Liver (tissue), 9 donors: ENCODE data around the gene ME2. TPM values are rescaled to one million over a fixed set of nuclear protein-coding genes. Genes with fewer than 3 reads are reported as not detected.

Experiments
- DNase-seq: peaks from one replicate; pipeline ENCODE4 v3.0.0-alpha.2; 2017; ENCODE audit warnings: low spot score
- H3K27ac ChIP-seq, 2 donors: one replicate each; pipeline ENCODE4 v1.7.0; 2013; ENCODE audit warnings: inconsistent platforms in 2 of 2, low read length in 2 of 2, control low read depth in 1 of 2, low read depth in 1 of 2, mild to moderate bottlenecking in 1 of 2
- H3K27me3 ChIP-seq, 4 donors: one replicate each; pipeline versions ENCODE4 v1.6.1 to v1.7.0; 2013; ENCODE audit warnings: low read length in 3 of 4, inconsistent platforms in 1 of 4, mild to moderate bottlenecking in 1 of 4, moderate library complexity in 1 of 4; ENCODE audit not compliant: control insufficient read depth in 4 of 4, insufficient read depth in 4 of 4
- H3K36me3 ChIP-seq, 4 donors: one replicate each; pipeline versions ENCODE4 v1.6.1 to v1.7.0; 2013; ENCODE audit warnings: low read length in 3 of 4, mild to moderate bottlenecking in 3 of 4, low read depth in 1 of 4, moderate library complexity in 1 of 4; ENCODE audit not compliant: control insufficient read depth in 4 of 4, insufficient read depth in 3 of 4
- H3K4me1 ChIP-seq, 4 donors: one replicate each; pipeline versions ENCODE4 v1.6.1 to v1.7.0; 2013; ENCODE audit warnings: low read length in 3 of 4, mild to moderate bottlenecking in 3 of 4, moderate library complexity in 1 of 4; ENCODE audit not compliant: control insufficient read depth in 4 of 4, insufficient read depth in 4 of 4
- H3K4me3 ChIP-seq, 3 donors: one replicate each; pipeline versions ENCODE4 v1.6.1 to v1.7.0; 2013; ENCODE audit warnings: low read length in 3 of 3, control low read depth in 1 of 3, low read depth in 1 of 3, mild to moderate bottlenecking in 1 of 3
- H3K9ac ChIP-seq, 2 donors: one replicate each; pipeline ENCODE4 v1.7.0; 2013; ENCODE audit warnings: low read length in 2 of 2, mild to moderate bottlenecking in 2 of 2, moderate library complexity in 2 of 2, control low read depth in 1 of 2, low read depth in 1 of 2
- H3K9me3 ChIP-seq, 4 donors: one replicate each; pipeline versions ENCODE4 v1.6.1 to v1.7.0; 2013; ENCODE audit warnings: low read length in 3 of 4; ENCODE audit not compliant: control insufficient read depth in 4 of 4
- EGR1 ChIP-seq, 2 donors: IDR thresholded peaks; 2 replicates each; pipeline ENCODE4 v1.6.1; 2016 to 2018; ENCODE audit warnings: antibody characterized with exemption in 2 of 2, low read depth in 2 of 2
- FOXA1 ChIP-seq: IDR thresholded peaks from 2 replicates; pipeline ENCODE4 v1.6.1; 2016; ENCODE audit warnings: antibody characterized with exemption
- FOXA2 ChIP-seq: IDR thresholded peaks from 2 replicates; pipeline ENCODE4 v1.6.1; 2016; ENCODE audit warnings: antibody characterized with exemption
- GABPA ChIP-seq, 2 donors: IDR thresholded peaks in 1 of 2; conservative IDR thresholded peaks in 1 of 2; 2 replicates each; pipeline ENCODE4 v1.6.1; 2016; ENCODE audit warnings: antibody characterized with exemption in 2 of 2, mild to moderate bottlenecking in 1 of 2, moderate library complexity in 1 of 2
- HNF4A ChIP-seq, 2 donors: conservative IDR thresholded peaks; 2 replicates each; pipeline ENCODE4 v1.6.1; 2016; ENCODE audit warnings: antibody characterized with exemption in 2 of 2, mild to moderate bottlenecking in 2 of 2
- HNF4G ChIP-seq: IDR thresholded peaks from 2 replicates; pipeline ENCODE4 v1.6.1; 2016; ENCODE audit warnings: antibody characterized with exemption
- JUND ChIP-seq, 2 donors: IDR thresholded peaks; 2 replicates each; pipeline ENCODE4 v1.6.1; 2016; ENCODE audit warnings: antibody characterized with exemption in 2 of 2
- NR2F2 ChIP-seq: IDR thresholded peaks from 2 replicates; pipeline ENCODE4 v1.6.1; 2016; ENCODE audit warnings: antibody characterized with exemption
- RAD21 ChIP-seq, 2 donors: IDR thresholded peaks; 2 replicates each; pipeline ENCODE4 v1.6.1; 2016; ENCODE audit warnings: antibody characterized with exemption in 2 of 2, mild to moderate bottlenecking in 2 of 2
- RXRA ChIP-seq, 2 donors: IDR thresholded peaks; 2 replicates each; pipeline ENCODE4 v1.6.1; 2017 to 2018; ENCODE audit warnings: antibody characterized with exemption in 2 of 2, mild to moderate bottlenecking in 1 of 2
- SP1 ChIP-seq: IDR thresholded peaks from 2 replicates; pipeline ENCODE4 v1.6.1; 2018; ENCODE audit warnings: antibody characterized with exemption, mild to moderate bottlenecking
- TAF1 ChIP-seq: conservative IDR thresholded peaks from 2 replicates; pipeline ENCODE4 v1.6.1; 2016; ENCODE audit warnings: antibody characterized with exemption, mild to moderate bottlenecking
- YY1 ChIP-seq: IDR thresholded peaks from 2 replicates; pipeline ENCODE4 v1.6.1; 2016; ENCODE audit warnings: antibody characterized with exemption, mild to moderate bottlenecking
- WGBS: extraction: QIAGEN DNeasy Blood & Tissue Kit; methylation state at CpG from one replicate; pipeline ENCODE4 v1.1.7; 2013; 5-methylcytosine and 5-hydroxymethylcytosine counted together
- polyA plus RNA-seq, 2 donors: library from polyadenylated mRNA; stranded (reverse) in 1 of 2; unstranded in 1 of 2; fragments of 200-250 nt in 1 of 2; fragments of >200 nt in 1 of 2; fragmentation: Nextera tagmentation in 1 of 2; extraction: Ambion mirVana in 1 of 2; gene quantifications; one replicate each; pipeline versions ENCODE4 v1.2.1 to v1.2.3, GENCODE V29; 2013 to 2015
- total RNA-seq, 2 donors: library from RNA; depleted of rRNA; stranded (reverse); fragments of >200 nt; gene quantifications; one replicate each; pipeline ENCODE4 v1.2.3, GENCODE V29; 2014
- TF ChIP-seq, protein P1 (sequence below): IDR thresholded peaks from 2 replicates; pipeline ENCODE4 v1.6.1; 2016; ENCODE audit warnings: antibody characterized with exemption
- TF ChIP-seq, protein P2 (sequence below): IDR thresholded peaks from 2 replicates; pipeline ENCODE4 v1.6.1; 2016; ENCODE audit warnings: antibody characterized with exemption
- TF ChIP-seq, protein P3 (sequence below): fragments of 150-350 bp; IDR thresholded peaks from 2 replicates; pipeline ENCODE4 v1.5.1; 2017; ENCODE audit warnings: improper control_type of control experiment, low read depth, low read length; ENCODE audit not compliant: missing input control
- TF ChIP-seq, protein P4 (sequence below): IDR thresholded peaks from 2 replicates; pipeline ENCODE4 v1.6.1; 2016; ENCODE audit warnings: antibody characterized with exemption, mild to moderate bottlenecking
- donor health status: healthy.
- donor health status: healthy.
- donor health status: healthy.
- donor health status: healthy.
- donor health status: healthy.

Gene ME2
- total and polyA plus RNA-seq, 4 donors, result 9.0 to 33.8 (median 16.1) TPM

DNA sequence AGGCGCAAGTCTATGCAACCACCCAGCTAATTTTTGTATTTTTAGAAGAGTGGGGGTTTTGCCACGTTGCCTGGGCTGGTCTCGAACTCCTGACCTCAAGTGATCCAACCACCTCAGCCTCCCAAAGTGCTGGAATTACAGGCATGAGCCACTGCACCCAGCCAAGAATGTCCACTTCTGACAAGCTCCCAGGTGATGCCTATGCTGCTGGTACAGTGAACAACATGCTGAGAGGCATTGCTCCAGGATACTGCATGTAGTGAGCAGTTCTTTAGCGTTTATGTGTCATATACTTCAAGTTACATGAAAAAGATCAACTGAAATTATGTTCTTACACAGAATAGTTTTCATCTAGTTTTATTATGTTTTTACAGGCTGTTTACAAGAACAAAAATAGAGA lies 71.7 kb downstream of the ME2 start:
- Histone ChIP-seq H3K4me1 (no peaks in the 10 kb centered on the region), H3K27ac (no peak overlapping the region), H3K9ac (no peak overlapping the region), H3K4me3 (no peak overlapping the region), H3K9me3 (no peaks in the 10 kb centered on the region), H3K36me3 (peaks cover 0 to 2% (median 2%) of the 10 kb centered on the region in 4 donors), H3K27me3 (no peaks in the 10 kb centered on the region)
- no peak for TF ChIP-seq HNF4A (conservative IDR thresholded peaks at IDR 0.05)
- TF ChIP-seq, protein P1, sequence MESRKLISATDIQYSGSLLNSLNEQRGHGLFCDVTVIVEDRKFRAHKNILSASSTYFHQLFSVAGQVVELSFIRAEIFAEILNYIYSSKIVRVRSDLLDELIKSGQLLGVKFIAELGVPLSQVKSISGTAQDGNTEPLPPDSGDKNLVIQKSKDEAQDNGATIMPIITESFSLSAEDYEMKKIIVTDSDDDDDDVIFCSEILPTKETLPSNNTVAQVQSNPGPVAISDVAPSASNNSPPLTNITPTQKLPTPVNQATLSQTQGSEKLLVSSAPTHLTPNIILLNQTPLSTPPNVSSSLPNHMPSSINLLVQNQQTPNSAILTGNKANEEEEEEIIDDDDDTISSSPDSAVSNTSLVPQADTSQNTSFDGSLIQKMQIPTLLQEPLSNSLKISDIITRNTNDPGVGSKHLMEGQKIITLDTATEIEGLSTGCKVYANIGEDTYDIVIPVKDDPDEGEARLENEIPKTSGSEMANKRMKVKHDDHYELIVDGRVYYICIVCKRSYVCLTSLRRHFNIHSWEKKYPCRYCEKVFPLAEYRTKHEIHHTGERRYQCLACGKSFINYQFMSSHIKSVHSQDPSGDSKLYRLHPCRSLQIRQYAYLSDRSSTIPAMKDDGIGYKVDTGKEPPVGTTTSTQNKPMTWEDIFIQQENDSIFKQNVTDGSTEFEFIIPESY, result no peak
- TF ChIP-seq, protein P2, sequence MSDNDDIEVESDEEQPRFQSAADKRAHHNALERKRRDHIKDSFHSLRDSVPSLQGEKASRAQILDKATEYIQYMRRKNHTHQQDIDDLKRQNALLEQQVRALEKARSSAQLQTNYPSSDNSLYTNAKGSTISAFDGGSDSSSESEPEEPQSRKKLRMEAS, result no peak
- TF ChIP-seq, protein P3, sequence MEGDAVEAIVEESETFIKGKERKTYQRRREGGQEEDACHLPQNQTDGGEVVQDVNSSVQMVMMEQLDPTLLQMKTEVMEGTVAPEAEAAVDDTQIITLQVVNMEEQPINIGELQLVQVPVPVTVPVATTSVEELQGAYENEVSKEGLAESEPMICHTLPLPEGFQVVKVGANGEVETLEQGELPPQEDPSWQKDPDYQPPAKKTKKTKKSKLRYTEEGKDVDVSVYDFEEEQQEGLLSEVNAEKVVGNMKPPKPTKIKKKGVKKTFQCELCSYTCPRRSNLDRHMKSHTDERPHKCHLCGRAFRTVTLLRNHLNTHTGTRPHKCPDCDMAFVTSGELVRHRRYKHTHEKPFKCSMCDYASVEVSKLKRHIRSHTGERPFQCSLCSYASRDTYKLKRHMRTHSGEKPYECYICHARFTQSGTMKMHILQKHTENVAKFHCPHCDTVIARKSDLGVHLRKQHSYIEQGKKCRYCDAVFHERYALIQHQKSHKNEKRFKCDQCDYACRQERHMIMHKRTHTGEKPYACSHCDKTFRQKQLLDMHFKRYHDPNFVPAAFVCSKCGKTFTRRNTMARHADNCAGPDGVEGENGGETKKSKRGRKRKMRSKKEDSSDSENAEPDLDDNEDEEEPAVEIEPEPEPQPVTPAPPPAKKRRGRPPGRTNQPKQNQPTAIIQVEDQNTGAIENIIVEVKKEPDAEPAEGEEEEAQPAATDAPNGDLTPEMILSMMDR, result no peak
- no peak for TF ChIP-seq TAF1
- TF ChIP-seq EGR1 (IDR thresholded peaks at IDR 0.05; ENCODE audit: low read depth in 2 of 2), result no peak
- no peak for TF ChIP-seq YY1
- TF ChIP-seq JUND (IDR thresholded peaks at IDR 0.05), result no peak
- TF ChIP-seq HNF4G, result no peak
- TF ChIP-seq, protein P4, sequence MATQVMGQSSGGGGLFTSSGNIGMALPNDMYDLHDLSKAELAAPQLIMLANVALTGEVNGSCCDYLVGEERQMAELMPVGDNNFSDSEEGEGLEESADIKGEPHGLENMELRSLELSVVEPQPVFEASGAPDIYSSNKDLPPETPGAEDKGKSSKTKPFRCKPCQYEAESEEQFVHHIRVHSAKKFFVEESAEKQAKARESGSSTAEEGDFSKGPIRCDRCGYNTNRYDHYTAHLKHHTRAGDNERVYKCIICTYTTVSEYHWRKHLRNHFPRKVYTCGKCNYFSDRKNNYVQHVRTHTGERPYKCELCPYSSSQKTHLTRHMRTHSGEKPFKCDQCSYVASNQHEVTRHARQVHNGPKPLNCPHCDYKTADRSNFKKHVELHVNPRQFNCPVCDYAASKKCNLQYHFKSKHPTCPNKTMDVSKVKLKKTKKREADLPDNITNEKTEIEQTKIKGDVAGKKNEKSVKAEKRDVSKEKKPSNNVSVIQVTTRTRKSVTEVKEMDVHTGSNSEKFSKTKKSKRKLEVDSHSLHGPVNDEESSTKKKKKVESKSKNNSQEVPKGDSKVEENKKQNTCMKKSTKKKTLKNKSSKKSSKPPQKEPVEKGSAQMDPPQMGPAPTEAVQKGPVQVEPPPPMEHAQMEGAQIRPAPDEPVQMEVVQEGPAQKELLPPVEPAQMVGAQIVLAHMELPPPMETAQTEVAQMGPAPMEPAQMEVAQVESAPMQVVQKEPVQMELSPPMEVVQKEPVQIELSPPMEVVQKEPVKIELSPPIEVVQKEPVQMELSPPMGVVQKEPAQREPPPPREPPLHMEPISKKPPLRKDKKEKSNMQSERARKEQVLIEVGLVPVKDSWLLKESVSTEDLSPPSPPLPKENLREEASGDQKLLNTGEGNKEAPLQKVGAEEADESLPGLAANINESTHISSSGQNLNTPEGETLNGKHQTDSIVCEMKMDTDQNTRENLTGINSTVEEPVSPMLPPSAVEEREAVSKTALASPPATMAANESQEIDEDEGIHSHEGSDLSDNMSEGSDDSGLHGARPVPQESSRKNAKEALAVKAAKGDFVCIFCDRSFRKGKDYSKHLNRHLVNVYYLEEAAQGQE, result no peak
- no peak for TF ChIP-seq RAD21 (IDR thresholded peaks at IDR 0.05)
- no peak for TF ChIP-seq FOXA2
- no peak for TF ChIP-seq GABPA (IDR thresholded peaks at IDR 0.05 in 1 of 2, conservative IDR thresholded peaks at IDR 0.05 in 1 of 2)
- no peak for TF ChIP-seq FOXA1
- no peak for TF ChIP-seq NR2F2
- no peak for DNase-seq
- WGBS, result 93% methylated on average over 4 of the region's 4 CpGs

DNA sequence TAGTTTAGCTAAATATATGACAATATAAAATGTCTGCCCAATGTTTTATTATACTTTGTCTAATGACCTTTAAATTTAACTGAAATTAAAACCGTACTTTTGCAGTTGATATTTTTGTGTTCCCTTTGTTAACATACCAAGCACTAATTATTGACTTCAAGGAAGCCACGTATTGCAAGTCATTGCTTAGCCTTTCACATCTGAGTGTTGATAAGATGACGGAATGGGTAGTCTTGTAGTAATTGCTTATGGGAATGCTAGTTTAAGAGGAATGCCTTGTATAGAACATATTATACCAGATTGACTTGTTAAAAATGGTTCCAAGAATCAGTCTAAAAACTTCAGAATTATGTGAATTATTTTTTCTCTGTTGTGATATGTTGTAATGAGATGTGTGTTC lies 74.9 kb downstream of the ME2 start:
- Histone ChIP-seq H3K27me3 (no peaks in the 10 kb centered on the region), H3K36me3 (no peaks in the 10 kb centered on the region), H3K4me3 (no peak overlapping the region), H3K9ac (no peak overlapping the region), H3K9me3 (no peaks in the 10 kb centered on the region), H3K27ac (no peak overlapping the region), H3K4me1 (no peaks in the 10 kb centered on the region)
- WGBS, result 81% methylated on average over 3 of the region's 3 CpGs
- TF ChIP-seq EGR1 (IDR thresholded peaks at IDR 0.05; ENCODE audit: low read depth in 2 of 2) (no peak), GABPA (IDR thresholded peaks at IDR 0.05 in 1 of 2, conservative IDR thresholded peaks at IDR 0.05 in 1 of 2) (no peak), RXRA (IDR thresholded peaks at IDR 0.05) (no peak), FOXA1 (no peak), SP1 (no peak), HNF4G (no peak), JUND (IDR thresholded peaks at IDR 0.05) (no peak), FOXA2 (no peak), NR2F2 (no peak), YY1 (no peak)
- TF ChIP-seq, protein P2, result no peak
- TF ChIP-seq, protein P4, result no peak
- TF ChIP-seq, protein P3, result no peak
- DNase-seq, result no peak
